Tibial nerve (tissue), 4 donors: ENCODE measurements around the gene MLLT10. TPM values are rescaled to one million over a fixed set of nuclear protein-coding genes. Genes with fewer than 3 reads are reported as not detected.

Experiments
- DNase-seq, 2 donors: peaks; one replicate each; pipeline ENCODE4 v3.0.0-alpha.2; 2019; ENCODE audit warnings: low spot score in 2 of 2
- H3K27ac ChIP-seq, 4 donors: fragments of 200-600 bp; sonication (generic) in 3 of 4; one replicate each; pipeline ENCODE4 v1.5.1; 2017 to 2019; ENCODE audit warnings: mild to moderate bottlenecking in 1 of 4
- H3K27me3 ChIP-seq, 2 donors: fragments of 200-600 bp; sonication (generic) in 1 of 2; one replicate each; pipeline versions ENCODE4 v1.5.1 to v1.6.0; 2017 to 2019
- H3K36me3 ChIP-seq, 3 donors: fragments of 200-600 bp; sonication (generic); one replicate each; pipeline ENCODE4 v1.5.1; 2018 to 2019
- H3K4me1 ChIP-seq, 4 donors: fragments of 200-600 bp; sonication (generic) in 3 of 4; one replicate each; pipeline ENCODE4 v1.5.1; 2017 to 2019
- H3K4me3 ChIP-seq, 4 donors: fragments of 200-600 bp; sonication (generic) in 3 of 4; one replicate each; pipeline ENCODE4 v1.5.1; 2017 to 2019; ENCODE audit warnings: mild to moderate bottlenecking in 1 of 4, moderate library complexity in 1 of 4
- H3K9me3 ChIP-seq, 4 donors: fragments of 200-600 bp; sonication (generic) in 3 of 4; one replicate each; pipeline ENCODE4 v1.5.1; 2017 to 2019
- CTCF ChIP-seq, 5 experiments: fragments of 200-600 bp in 3 of 5; fragments of 450-650 bp in 2 of 5; sonication (generic) in 3 of 5; IDR thresholded peaks; one replicate each; pipeline ENCODE4 v1.5.1; 2016 to 2019; ENCODE audit warnings: antibody characterized with exemption in 5 of 5, mild to moderate bottlenecking in 3 of 5, moderate library complexity in 2 of 5
- EP300 ChIP-seq, 2 donors: sonication (generic); formaldehyde crosslinking; IDR thresholded peaks; one replicate each; pipeline ENCODE4 v1.6.1; 2017; ENCODE audit warnings: antibody characterized with exemption in 2 of 2, mild to moderate bottlenecking in 1 of 2
- POLR2A ChIP-seq, 2 donors: fragments of 450-650 bp; IDR thresholded peaks; one replicate each; pipeline ENCODE4 v1.6.1; 2017; ENCODE audit warnings: antibody characterized with exemption in 2 of 2, mild to moderate bottlenecking in 2 of 2, moderate library complexity in 2 of 2
- WGBS, 2 donors: methylation state at CpG; one replicate each; pipeline ENCODE4 v1.1.5; 2018; 5-methylcytosine and 5-hydroxymethylcytosine counted together
- total RNA-seq, 4 donors: library from RNA; depleted of rRNA; stranded (reverse); fragments of >200 nt; gene quantifications; one replicate each; pipeline ENCODE4 v1.1.0, GENCODE V29; 2016

Gene MLLT10
- total RNA-seq, 4 donors from 2014 or later = 40.6 to 60.9 (median 47.5) TPM

DNA sequence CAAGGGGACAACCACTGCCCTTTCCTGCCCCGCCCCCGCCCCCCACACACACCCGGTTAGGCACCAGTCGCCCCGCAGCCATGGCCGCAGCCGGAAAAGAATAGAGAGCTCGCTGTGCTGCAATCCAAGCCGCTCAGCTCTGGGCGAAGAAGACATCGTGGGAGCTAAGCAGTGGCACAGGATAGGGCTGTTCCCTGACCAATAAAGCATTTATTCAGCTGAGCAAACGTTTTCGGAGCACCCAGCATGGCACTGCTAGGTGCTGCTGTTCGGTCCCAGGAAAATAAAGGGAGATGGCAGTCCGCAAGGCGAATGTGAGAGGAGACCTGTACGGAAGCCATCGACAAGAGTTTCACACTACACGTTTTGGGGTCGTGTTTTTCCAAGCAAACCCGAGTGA, 26.9 kb upstream of the MLLT10 start:
- WGBS, 2 donors = 79 to 81% methylated on average over 21 of the region's 21 CpGs
- Histone ChIP-seq H3K9me3 (no peaks in the 10 kb centered on the region), H3K27me3 (peaks cover 0 to 7% of the 10 kb centered on the region in 2 donors), H3K4me3 (no peak overlapping the region), H3K4me1 (peaks cover 0 to 19% (median 4%) of the 10 kb centered on the region in 4 donors), H3K36me3 (no peaks in the 10 kb centered on the region), H3K27ac (peak overlapping the region in 2 of 4 donors; percentile 89 to 94)
- DNase-seq = no peak
- TF ChIP-seq CTCF (IDR thresholded peaks at IDR 0.05) = no peak
- TF ChIP-seq POLR2A (IDR thresholded peaks at IDR 0.05) = no peak
- no peak for TF ChIP-seq EP300 (IDR thresholded peaks at IDR 0.05)

DNA sequence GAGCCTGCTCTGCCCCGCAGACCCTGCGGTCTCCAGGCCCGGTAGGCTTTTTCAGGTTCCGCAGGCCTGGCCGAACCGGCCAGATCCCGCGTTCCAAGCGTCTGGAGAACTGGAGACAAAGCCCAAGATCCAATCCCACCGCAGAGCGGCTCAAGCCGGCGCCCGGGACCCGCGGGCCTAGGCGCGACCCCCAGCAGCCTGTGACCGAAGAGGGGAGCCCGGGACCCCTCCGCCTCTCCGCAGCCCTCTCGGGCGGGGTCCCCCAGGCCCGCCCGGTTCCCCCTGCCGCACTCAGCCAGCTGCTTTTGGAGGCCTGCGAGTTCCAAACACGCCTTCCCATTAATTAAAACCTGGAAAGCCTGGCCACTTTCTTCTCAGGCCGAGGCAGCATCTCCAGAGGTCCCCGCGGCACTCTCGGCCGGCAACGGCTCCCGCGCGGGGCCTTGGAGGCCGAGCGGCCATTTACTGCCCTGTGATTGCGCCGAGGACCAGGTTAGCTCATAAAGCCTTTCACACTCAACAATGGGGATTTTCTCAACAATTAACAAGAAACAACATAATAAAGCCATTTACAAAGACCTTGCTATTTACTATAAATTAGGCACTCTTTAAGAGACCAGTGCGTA, 25.2 kb upstream of the MLLT10 start:
- Histone ChIP-seq H3K27ac (peak overlapping the region; percentile 75 to 94 (median 85)), H3K36me3 (no peaks in the 10 kb centered on the region), H3K4me1 (peaks cover 0 to 31% (median 4%) of the 10 kb centered on the region in 4 donors), H3K27me3 (peaks cover 0 to 7% of the 10 kb centered on the region in 2 donors), H3K4me3 (peak overlapping the region in 2 of 4 donors; percentile 1 to 31), H3K9me3 (no peaks in the 10 kb centered on the region)
- 63 to 85% methylated on average over 38 to 42 of the region's 43 CpGs for WGBS, 2 donors
- DNase-seq = no peak
- TF ChIP-seq CTCF (IDR thresholded peaks at IDR 0.05) (no peak), POLR2A (IDR thresholded peaks at IDR 0.05) (no peak), EP300 (IDR thresholded peaks at IDR 0.05) (no peak)

- TF ChIP-seq EP300 (IDR thresholded peaks at IDR 0.05) (no peak), POLR2A (IDR thresholded peaks at IDR 0.05) (no peak), CTCF (IDR thresholded peaks at IDR 0.05) (no peak)
- Histone ChIP-seq H3K4me1 (peaks cover 0 to 31% (median 4%) of the 10 kb centered on the region in 4 donors), H3K4me3 (peak overlapping the region; percentile 31 to 53 (median 44)), H3K9me3 (no peaks in the 10 kb centered on the region), H3K36me3 (no peaks in the 10 kb centered on the region), H3K27me3 (peaks cover 0 to 7% of the 10 kb centered on the region in 2 donors), H3K27ac (peak overlapping the region; percentile 75 to 94 (median 85))
- DNase-seq = no peak
- 60 to 66% methylated on average over 53 to 58 of the region's 58 CpGs for WGBS, 2 donors
Observed at GRCh38 chr10:21509341-21510240, 24.4 kb upstream of the MLLT10 start.

DNA sequence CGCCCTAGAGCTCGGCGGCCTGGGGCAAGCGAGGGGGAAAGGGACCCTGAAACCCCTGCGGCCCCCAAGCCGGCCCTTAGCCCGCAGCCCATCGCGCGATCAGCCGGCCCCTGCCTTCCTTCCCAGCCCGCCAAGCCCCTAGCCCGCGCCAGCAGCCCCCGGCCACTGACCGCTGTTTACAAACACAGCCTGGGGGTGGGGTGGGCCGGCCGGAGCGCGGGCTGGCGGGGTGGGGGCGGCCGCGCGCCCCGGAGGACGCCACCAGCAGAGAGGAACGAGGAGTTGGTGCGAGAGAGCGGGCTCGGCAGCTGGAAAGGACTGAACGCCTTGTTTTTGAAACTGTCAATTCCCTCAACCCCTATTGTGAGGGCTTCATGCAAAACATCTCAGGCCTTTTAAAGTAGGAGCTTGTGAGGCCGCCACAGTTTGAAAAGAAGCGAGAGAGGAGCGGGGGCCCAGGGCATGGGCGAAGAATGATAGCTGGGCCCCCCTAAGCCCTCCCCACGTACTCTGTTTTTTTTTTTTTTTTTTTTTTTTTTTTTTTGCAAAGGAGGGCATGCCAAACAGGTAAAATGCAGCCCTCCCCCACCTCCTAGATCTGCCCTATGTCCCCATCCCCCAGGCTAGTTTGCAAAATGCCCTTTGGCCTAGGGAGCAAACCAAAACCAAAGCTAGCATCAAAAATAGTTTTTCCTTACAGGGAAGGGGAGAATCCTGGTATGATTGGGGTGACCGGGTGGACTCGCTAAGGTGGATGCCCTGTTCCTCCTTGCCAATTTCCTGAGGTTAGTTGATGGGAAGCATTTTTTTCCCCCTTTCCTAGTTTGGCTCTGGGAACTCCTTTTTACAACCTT, 23.6 kb upstream of the MLLT10 start:
- WGBS, 2 donors = 27 to 36% methylated on average over 26 to 35 of the region's 39 CpGs
- no peaks in the 10 kb centered on the region for H3K36me3 ChIP-seq
- peaks cover 0 to 7% of the 10 kb centered on the region in 2 donors for H3K27me3 ChIP-seq
- H3K4me3 ChIP-seq = peak overlapping the region; percentile 31 to 53 (median 44)
- H3K27ac ChIP-seq = peak overlapping the region; percentile 75 to 94 (median 85)
- TF ChIP-seq EP300 (IDR thresholded peaks at IDR 0.05) (no peak), POLR2A (IDR thresholded peaks at IDR 0.05) (no peak), CTCF (IDR thresholded peaks at IDR 0.05) (no peak)
- no peak for DNase-seq
- H3K4me1 ChIP-seq = peaks cover 0 to 33% (median 4%) of the 10 kb centered on the region in 4 donors
- H3K9me3 ChIP-seq = no peaks in the 10 kb centered on the region
